ENCODE measurements around the gene LIME1. TPM values are rescaled to one million over a fixed set of nuclear protein-coding genes. Genes with fewer than 3 reads are reported as not detected.

Gene LIME1
- polyA plus RNA-seq, 3 donors, result 0.39 to 8.8 (median 0.62) TPM

DNA sequence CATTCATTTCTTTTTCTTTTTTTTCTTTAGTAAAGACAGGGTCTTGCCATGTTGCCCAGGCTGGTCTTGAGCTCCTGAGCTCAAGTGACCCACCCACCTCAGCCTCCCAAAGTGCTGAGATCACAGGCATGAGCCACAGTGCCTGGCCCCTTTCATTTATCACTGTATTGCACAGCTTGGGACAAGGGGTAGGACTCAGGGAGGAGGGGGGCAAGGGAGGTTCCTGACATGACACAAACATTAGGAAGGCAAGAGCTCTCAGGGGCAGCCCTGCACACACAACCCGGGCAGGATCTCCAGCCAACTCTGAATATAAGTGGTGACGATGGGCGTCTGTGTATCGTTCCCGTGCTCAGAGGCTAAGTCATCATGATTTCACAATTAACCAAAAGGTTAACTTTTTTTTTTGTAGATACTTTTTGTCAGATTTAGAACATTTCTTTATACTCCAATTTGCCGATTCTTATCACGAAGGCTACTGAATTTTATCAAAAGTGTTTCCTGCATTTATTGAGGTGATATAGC is 23.0 kb downstream of the LIME1 start:
- H3K4me3 ChIP-seq (replicated peaks in 1 of 3; ENCODE audit: low read depth in 2 of 3, low read length in 3 of 3), result no peak overlapping the region
- H3K9ac ChIP-seq (ENCODE audit: insufficient read depth, low read length, poor library complexity, severe bottlenecking), result no peak overlapping the region
- intact Hi-C loops (cut with micrococcal nuclease), result no loop called here
- DNase-seq, result no peak
- H3K27ac ChIP-seq (ENCODE audit: low read depth in 1 of 2, low read length in 2 of 2), result no peak overlapping the region
- H3K4me2 ChIP-seq (replicated peaks; ENCODE audit: extremely low read depth, low read length, poor library complexity, severe bottlenecking), result no peak overlapping the region
- H2AFZ ChIP-seq (ENCODE audit: insufficient read depth, low read depth, low read length, poor library complexity, severe bottlenecking), result no peak overlapping the region
- no peaks in the 10 kb centered on the region for H3K4me1 ChIP-seq (ENCODE audit: control insufficient read depth in 1 of 2, insufficient read depth in 2 of 2, low read length in 2 of 2)
- TF ChIP-seq, protein P1, sequence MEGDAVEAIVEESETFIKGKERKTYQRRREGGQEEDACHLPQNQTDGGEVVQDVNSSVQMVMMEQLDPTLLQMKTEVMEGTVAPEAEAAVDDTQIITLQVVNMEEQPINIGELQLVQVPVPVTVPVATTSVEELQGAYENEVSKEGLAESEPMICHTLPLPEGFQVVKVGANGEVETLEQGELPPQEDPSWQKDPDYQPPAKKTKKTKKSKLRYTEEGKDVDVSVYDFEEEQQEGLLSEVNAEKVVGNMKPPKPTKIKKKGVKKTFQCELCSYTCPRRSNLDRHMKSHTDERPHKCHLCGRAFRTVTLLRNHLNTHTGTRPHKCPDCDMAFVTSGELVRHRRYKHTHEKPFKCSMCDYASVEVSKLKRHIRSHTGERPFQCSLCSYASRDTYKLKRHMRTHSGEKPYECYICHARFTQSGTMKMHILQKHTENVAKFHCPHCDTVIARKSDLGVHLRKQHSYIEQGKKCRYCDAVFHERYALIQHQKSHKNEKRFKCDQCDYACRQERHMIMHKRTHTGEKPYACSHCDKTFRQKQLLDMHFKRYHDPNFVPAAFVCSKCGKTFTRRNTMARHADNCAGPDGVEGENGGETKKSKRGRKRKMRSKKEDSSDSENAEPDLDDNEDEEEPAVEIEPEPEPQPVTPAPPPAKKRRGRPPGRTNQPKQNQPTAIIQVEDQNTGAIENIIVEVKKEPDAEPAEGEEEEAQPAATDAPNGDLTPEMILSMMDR (IDR thresholded peaks at IDR 0.05), result no peak
- Mint-ChIP-seq H3K36me3 (no peaks in the 10 kb centered on the region), H3K27me3 (ENCODE audit: low read depth in 3 of 3) (peaks cover 4 to 11% (median 5%) of the 10 kb centered on the region in 3 donors), H3K4me1 (peaks cover 3% of the 10 kb centered on the region), H3K4me3 (peak overlapping the region in 1 of 2 donors; percentile 30), H3K9me3 (peaks cover 0 to under 1% (median 0%) of the 10 kb centered on the region in 7 donors), H3K27ac (no peak overlapping the region)
- H3K36me3 ChIP-seq (replicated peaks in 1 of 2; ENCODE audit: control insufficient read depth in 1 of 2, insufficient read depth in 2 of 2, low read length in 2 of 2), result no peaks in the 10 kb centered on the region
- H3K9me3 ChIP-seq (replicated peaks in 1 of 2; ENCODE audit: control insufficient read depth in 1 of 2, insufficient read depth in 1 of 2, low read length in 2 of 2), result no peaks in the 10 kb centered on the region
- WGBS (ENCODE audit: insufficient coverage), result no CpG with 5 or more reads among the region's 7 CpGs
- no peaks in the 10 kb centered on the region for H3K27me3 ChIP-seq (ENCODE audit: control insufficient read depth in 2 of 2, insufficient read depth in 2 of 2, low read length in 2 of 2)
- H4K20me1 ChIP-seq (ENCODE audit: insufficient read depth, low read length), result no peaks in the 10 kb centered on the region
- no peaks in the 10 kb centered on the region for H3K79me2 ChIP-seq (ENCODE audit: insufficient read depth, low read length)

DNA sequence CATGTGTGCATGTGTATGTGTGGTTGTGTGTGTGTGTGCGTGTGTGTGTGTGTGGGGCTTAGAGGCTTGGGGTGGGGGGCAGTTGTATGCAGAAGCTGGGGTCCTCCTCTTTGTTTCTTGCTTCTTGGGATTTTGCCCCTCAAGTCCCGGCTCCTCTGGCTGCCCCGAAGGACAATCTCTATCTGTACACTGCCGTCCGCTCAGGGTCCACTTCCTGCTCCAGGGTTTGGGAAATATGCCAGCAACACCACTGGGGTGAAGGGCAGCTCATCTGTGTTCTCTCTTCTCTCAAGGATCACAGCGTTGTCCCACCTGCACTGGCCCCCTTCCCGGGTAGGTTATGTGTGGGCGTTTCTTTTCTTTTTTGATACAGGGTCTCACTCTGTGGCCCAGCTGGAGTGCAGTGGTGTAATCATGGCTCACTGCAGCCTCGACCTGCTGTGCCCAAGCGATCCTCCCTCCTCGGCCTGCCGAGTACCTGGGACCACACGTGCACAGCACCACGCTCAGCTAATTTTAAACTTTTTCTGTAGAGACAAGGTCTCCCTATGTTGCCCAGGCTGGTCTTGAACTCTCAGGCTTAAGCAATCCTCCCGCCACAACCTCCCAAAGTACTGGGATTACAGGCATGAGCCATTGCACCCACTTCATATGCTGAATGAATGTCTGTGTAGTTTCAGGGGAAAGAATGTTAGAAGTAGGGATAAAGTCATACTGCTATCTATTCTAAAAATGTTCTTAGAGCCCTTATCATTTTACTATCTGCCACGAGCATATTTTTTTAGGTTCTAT is 28.8 kb downstream of the LIME1 start:
- Histone ChIP-seq H3K9ac (ENCODE audit: insufficient read depth, low read length, poor library complexity, severe bottlenecking) (no peak overlapping the region), H3K79me2 (ENCODE audit: insufficient read depth, low read length) (no peaks in the 10 kb centered on the region), H3K4me2 (replicated peaks; ENCODE audit: extremely low read depth, low read length, poor library complexity, severe bottlenecking) (no peak overlapping the region), H3K27me3 (ENCODE audit: control insufficient read depth in 2 of 2, insufficient read depth in 2 of 2, low read length in 2 of 2) (no peaks in the 10 kb centered on the region), H3K36me3 (replicated peaks in 1 of 2; ENCODE audit: control insufficient read depth in 1 of 2, insufficient read depth in 2 of 2, low read length in 2 of 2) (no peaks in the 10 kb centered on the region), H3K27ac (ENCODE audit: low read depth in 1 of 2, low read length in 2 of 2) (no peak overlapping the region), H4K20me1 (ENCODE audit: insufficient read depth, low read length) (no peaks in the 10 kb centered on the region), H2AFZ (ENCODE audit: insufficient read depth, low read depth, low read length, poor library complexity, severe bottlenecking) (no peak overlapping the region), H3K9me3 (replicated peaks in 1 of 2; ENCODE audit: control insufficient read depth in 1 of 2, insufficient read depth in 1 of 2, low read length in 2 of 2) (no peaks in the 10 kb centered on the region), H3K4me1 (ENCODE audit: control insufficient read depth in 1 of 2, insufficient read depth in 2 of 2, low read length in 2 of 2) (no peaks in the 10 kb centered on the region), H3K4me3 (replicated peaks in 1 of 3; ENCODE audit: low read depth in 2 of 3, low read length in 3 of 3) (no peak overlapping the region)
- no peaks in the 10 kb centered on the region for H3K4me1 Mint-ChIP-seq
- H3K27me3 Mint-ChIP-seq (ENCODE audit: low read depth in 3 of 3), result peaks cover 0 to 15% (median 6%) of the 10 kb centered on the region in 3 donors
- no peak for DNase-seq
- TF ChIP-seq, protein P1 (IDR thresholded peaks at IDR 0.05), result no peak
- no peak overlapping the region for H3K27ac Mint-ChIP-seq
- no peak overlapping the region for H3K4me3 Mint-ChIP-seq
- WGBS (ENCODE audit: insufficient coverage), result 89% methylated on average over 9 of the region's 16 CpGs
- intact Hi-C loops (cut with micrococcal nuclease), result no loop called here
- H3K36me3 Mint-ChIP-seq, result no peaks in the 10 kb centered on the region
- peaks cover 0 to 4% (median 0%) of the 10 kb centered on the region in 7 donors for H3K9me3 Mint-ChIP-seq
